ENCODE measurements around the gene EPS8. TPM values are rescaled to one million over a fixed set of nuclear protein-coding genes. Genes with fewer than 3 reads are reported as not detected.
A peak's percentile ranks its signal among the peaks of the same experiment; 100 is the strongest.

Gene EPS8
- total RNA-seq, 1 experiment from 2014 or later = 232 TPM

GRCh38 chr12:15726878-15727150 lies 62.4 kb downstream of the EPS8 start:
- Histone ChIP-seq H4K20me1 (ENCODE audit: insufficient read depth) (no peaks in the 10 kb centered on the region), H3K36me3 (ENCODE audit: low read depth) (peaks cover 12% of the 10 kb centered on the region; the same call in 1 of the 2 replicates), H3K9me3 (ENCODE audit: insufficient read depth, low read depth) (no peaks in the 10 kb centered on the region), H3K9me2 (ENCODE audit: insufficient read depth) (no peaks in the 10 kb centered on the region), H3K4me3 (no peak overlapping the region), H3K27ac (peak overlapping the region; percentile 40), H3K4me1 (replicated peaks; ENCODE audit: insufficient read depth) (peaks cover 9% of the 10 kb centered on the region; the same call in 1 of the 2 replicates), H3K27me3 (ENCODE audit: insufficient read depth, low read depth) (no peaks in the 10 kb centered on the region), H3K79me2 (ENCODE audit: low read depth) (peaks cover 89% of the 10 kb centered on the region), H3K4me2 (no peak overlapping the region), H2AFZ (no peak overlapping the region), H3F3A (ENCODE audit: insufficient read depth, low read depth) (no peaks in the 10 kb centered on the region)
- POLR2A ChIA-PET (ENCODE audit: unreplicated experiment) = interaction anchor here (0.7 kb wide), 1 partner anchor 10 kb away, joined by 3 read pairs; no protein-coding TSS in a partner anchor
- BruUV-seq (replicated peaks) = no TSS peak
- intact Hi-C loops (cut with micrococcal nuclease; ENCODE audit: unreplicated experiment) = no loop called here
- TF ChIP-seq CTCF (conservative IDR thresholded peaks at IDR 0.05) = no peak
- no peak for TF ChIP-seq EZH2 (IDR thresholded peaks at IDR 0.05; ENCODE audit: low read depth)
- CTCF ChIA-PET = no interaction called here
- DNase-seq = no peak

GRCh38 chr12:15726027-15726877 lies 62.9 kb downstream of the EPS8 start:
- BruUV-seq (replicated peaks) = no TSS peak
- Histone ChIP-seq H3K4me1 (replicated peaks; ENCODE audit: insufficient read depth) (peaks cover 11% of the 10 kb centered on the region; the same call in 1 of the 2 replicates), H3K9me3 (ENCODE audit: insufficient read depth, low read depth) (no peaks in the 10 kb centered on the region), H3K27me3 (ENCODE audit: insufficient read depth, low read depth) (no peaks in the 10 kb centered on the region), H3F3A (ENCODE audit: insufficient read depth, low read depth) (no peaks in the 10 kb centered on the region), H4K20me1 (ENCODE audit: insufficient read depth) (no peaks in the 10 kb centered on the region), H3K4me2 (no peak overlapping the region), H3K27ac (peak overlapping the region; percentile 40), H3K4me3 (no peak overlapping the region), H3K36me3 (ENCODE audit: low read depth) (peaks cover 12% of the 10 kb centered on the region; the same call in 1 of the 2 replicates), H2AFZ (no peak overlapping the region), H3K79me2 (ENCODE audit: low read depth) (peaks cover 86% of the 10 kb centered on the region), H3K9me2 (ENCODE audit: insufficient read depth) (no peaks in the 10 kb centered on the region)
- no peak for TF ChIP-seq CTCF (conservative IDR thresholded peaks at IDR 0.05)
- TF ChIP-seq EZH2 (IDR thresholded peaks at IDR 0.05; ENCODE audit: low read depth) = no peak
- ChIA-PET CTCF (no interaction called here), POLR2A (ENCODE audit: unreplicated experiment) (interaction anchor here (0.6 to 0.7 kb wide), 3 partner anchors 11 to 169 kb away, joined by 3 to 7 read pairs (median 3); no protein-coding TSS in a partner anchor)
- DNase-seq = no peak
- intact Hi-C loops (cut with micrococcal nuclease; ENCODE audit: unreplicated experiment) = no loop called here

GRCh38 chr12:15722951-15723350 lies 66.2 kb downstream of the EPS8 start:
- Histone ChIP-seq H4K20me1 (ENCODE audit: insufficient read depth) (no peaks in the 10 kb centered on the region), H3K4me1 (replicated peaks; ENCODE audit: insufficient read depth) (peaks cover 25% of the 10 kb centered on the region), H3K9me3 (ENCODE audit: insufficient read depth, low read depth) (no peaks in the 10 kb centered on the region), H3K36me3 (ENCODE audit: low read depth) (peaks cover 7% of the 10 kb centered on the region; the same call in 1 of the 2 replicates), H3K4me3 (no peak overlapping the region), H3F3A (ENCODE audit: insufficient read depth, low read depth) (no peaks in the 10 kb centered on the region), H2AFZ (no peak overlapping the region), H3K9me2 (ENCODE audit: insufficient read depth) (no peaks in the 10 kb centered on the region), H3K27me3 (ENCODE audit: insufficient read depth, low read depth) (no peaks in the 10 kb centered on the region), H3K79me2 (ENCODE audit: low read depth) (peaks cover 91% of the 10 kb centered on the region), H3K27ac (no peak overlapping the region), H3K4me2 (no peak overlapping the region)
- BruUV-seq (replicated peaks) = no TSS peak
- intact Hi-C loops (cut with micrococcal nuclease; ENCODE audit: unreplicated experiment) = loop anchor here (5.0 kb wide), 1 partner anchor 36 kb away; no protein-coding TSS in a partner anchor
- ChIA-PET POLR2A (ENCODE audit: unreplicated experiment) (no interaction called here), CTCF (no interaction called here)
- DNase-seq = no peak
- TF ChIP-seq CTCF (conservative IDR thresholded peaks at IDR 0.05) (no peak), EZH2 (IDR thresholded peaks at IDR 0.05; ENCODE audit: low read depth) (no peak)

All from PC-9 (cell line).